H9 (cell line): ENCODE data around the gene NKAPL. TPM values are rescaled to one million over a fixed set of nuclear protein-coding genes. Genes with fewer than 3 reads are reported as not detected.

Source experiments
- DNase-seq: peaks from one replicate; pipeline ENCODE4 v3.0.0-alpha.2; 2017
- H2AFZ ChIP-seq: one replicate; pipeline ENCODE4 v1.6.1; 2013; ENCODE audit warnings: mild to moderate bottlenecking, low read length, control low read depth, moderate library complexity
- H2AK5ac ChIP-seq: 2 replicates; pipeline ENCODE4 v1.6.1; 2013; ENCODE audit warnings: low read length, control low read depth, mixed read lengths; ENCODE audit not compliant: insufficient read length
- H2BK120ac ChIP-seq: one replicate; pipeline ENCODE4 v1.6.1; 2013; ENCODE audit warnings: low read depth, mild to moderate bottlenecking, low read length, control low read depth, inconsistent platforms; ENCODE audit not compliant: poor library complexity, severe bottlenecking
- H2BK12ac ChIP-seq: 2 replicates; pipeline ENCODE4 v1.6.1; 2013; ENCODE audit warnings: low read length, control low read depth, mixed read lengths, low read depth; ENCODE audit not compliant: insufficient read length
- H2BK15ac ChIP-seq: 2 replicates; pipeline ENCODE4 v1.6.1; 2013; ENCODE audit warnings: low read depth, low read length, control low read depth
- H2BK20ac ChIP-seq: one replicate; pipeline ENCODE4 v1.6.1; 2013; ENCODE audit warnings: low read depth, mild to moderate bottlenecking, low read length, control low read depth, inconsistent platforms; ENCODE audit not compliant: poor library complexity, severe bottlenecking
- H2BK5ac ChIP-seq: 2 replicates; pipeline ENCODE4 v1.6.1; 2013; ENCODE audit warnings: low read length, control low read depth, mixed read lengths; ENCODE audit not compliant: insufficient read length
- H3K14ac ChIP-seq: 2 replicates; pipeline ENCODE4 v1.6.1; 2013; ENCODE audit warnings: low read length, control low read depth; ENCODE audit not compliant: insufficient read depth
- H3K18ac ChIP-seq: 2 replicates; pipeline ENCODE4 v1.6.1; 2013; ENCODE audit warnings: low read depth, mild to moderate bottlenecking, mixed read lengths, low read length, control low read depth; ENCODE audit not compliant: insufficient read length
- H3K23ac ChIP-seq: 2 replicates; pipeline ENCODE4 v1.6.1; 2013; ENCODE audit warnings: low read length, control low read depth, mixed read lengths, low read depth; ENCODE audit not compliant: insufficient read length
- H3K23me2 ChIP-seq: 2 replicates; pipeline ENCODE4 v1.6.1; 2013; ENCODE audit warnings: low read depth, mild to moderate bottlenecking, mixed read lengths, low read length, control low read depth; ENCODE audit not compliant: insufficient read length, poor library complexity, severe bottlenecking
- H3K27ac ChIP-seq: 2 replicates; pipeline ENCODE4 v1.5.1; 2013; ENCODE audit warnings: low read length, control low read depth, mixed read lengths, low read depth; ENCODE audit not compliant: insufficient read length
- H3K27me3 ChIP-seq: 2 replicates; pipeline ENCODE4 v1.6.1; 2013; ENCODE audit warnings: low read length, control low read depth, inconsistent platforms; ENCODE audit not compliant: insufficient read depth
- H3K4ac ChIP-seq: 2 replicates; pipeline ENCODE4 v1.6.1; 2013; ENCODE audit warnings: low read depth, mild to moderate bottlenecking, control low read depth, inconsistent platforms, low read length, moderate library complexity
- H3K4me1 ChIP-seq: 2 replicates; pipeline ENCODE4 v1.6.1; 2013; ENCODE audit warnings: low read length, control low read depth, inconsistent platforms; ENCODE audit not compliant: insufficient read depth
- H3K4me2 ChIP-seq: 2 replicates; pipeline ENCODE4 v1.6.1; 2013; ENCODE audit warnings: low read length, control low read depth, mixed read lengths; ENCODE audit not compliant: insufficient read length, insufficient read depth
- H3K56ac ChIP-seq: 2 replicates; pipeline ENCODE4 v1.6.1; 2013; ENCODE audit warnings: low read depth, mild to moderate bottlenecking, mixed read lengths, low read length, control low read depth; ENCODE audit not compliant: insufficient read length
- H3K79me1 ChIP-seq: 2 replicates; pipeline ENCODE4 v1.6.1; 2013; ENCODE audit warnings: low read depth, mild to moderate bottlenecking, moderate library complexity, low read length, control low read depth, inconsistent platforms; ENCODE audit not compliant: insufficient read depth, poor library complexity, severe bottlenecking
- H3K79me2 ChIP-seq: 2 replicates; pipeline ENCODE4 v1.6.1; 2013; ENCODE audit warnings: low read length, control low read depth, inconsistent platforms; ENCODE audit not compliant: insufficient read depth
- H3K9ac ChIP-seq: 2 replicates; pipeline ENCODE4 v1.6.1; 2013; ENCODE audit warnings: low read length, control low read depth, mixed read lengths; ENCODE audit not compliant: insufficient read length; ENCODE audit errors: extremely low read depth
- H3K9me3 ChIP-seq: one replicate; pipeline ENCODE4 v1.6.1; 2013; ENCODE audit warnings: low read depth, low read length, inconsistent platforms; ENCODE audit not compliant: control insufficient read depth
- H3T11ph ChIP-seq: one replicate; pipeline ENCODE4 v1.6.1; 2013; ENCODE audit warnings: mild to moderate bottlenecking, low read length, control low read depth, inconsistent platforms
- H4K20me1 ChIP-seq: one replicate; pipeline ENCODE4 v1.6.1; 2013; ENCODE audit not compliant: control insufficient read depth, insufficient read length, insufficient read depth
- H4K5ac ChIP-seq: 2 replicates; pipeline ENCODE4 v1.6.1; 2013; ENCODE audit warnings: low read depth, mild to moderate bottlenecking, mixed read lengths, low read length, control low read depth; ENCODE audit not compliant: insufficient read length
- H4K8ac ChIP-seq: replicated peaks from 2 replicates; pipeline ENCODE4 v1.6.1; 2013; ENCODE audit warnings: low read length, control low read depth, mixed read lengths, low read depth; ENCODE audit not compliant: insufficient read length
- H4K91ac ChIP-seq: 2 replicates; pipeline ENCODE4 v1.6.1; 2013; ENCODE audit warnings: low read depth, mild to moderate bottlenecking, moderate library complexity, mixed read lengths, low read length, control low read depth; ENCODE audit not compliant: insufficient read length
- H3K27ac Mint-ChIP-seq, 3 experiments: 2 replicates in 2 of 3; 3 replicates in 1 of 3; pipeline ENCODE4 v1.8.0; 2020 to 2021; ENCODE audit warnings: mixed read lengths in 3 of 3, mild to moderate bottlenecking in 1 of 3, moderate library complexity in 1 of 3
- H3K27me3 Mint-ChIP-seq: 2 replicates; pipeline ENCODE4 v1.8.0; 2021; ENCODE audit warnings: low read depth, mild to moderate bottlenecking, moderate library complexity, mixed read lengths
- H3K36me3 Mint-ChIP-seq, 3 experiments: 2 replicates in 2 of 3; 3 replicates in 1 of 3; pipeline ENCODE4 v1.8.0; 2020 to 2021; ENCODE audit warnings: low read depth in 3 of 3, mixed read lengths in 3 of 3; ENCODE audit not compliant: insufficient read depth in 1 of 3
- H3K4me1 Mint-ChIP-seq, 2 experiments: 2 replicates each; pipeline ENCODE4 v1.8.0; 2020; ENCODE audit warnings: mixed read lengths in 2 of 2
- H3K4me3 Mint-ChIP-seq, 2 experiments: 2 replicates in 1 of 2; 3 replicates in 1 of 2; pipeline ENCODE4 v1.8.0; 2020 to 2021; ENCODE audit warnings: mild to moderate bottlenecking in 2 of 2, mixed read lengths in 2 of 2, moderate library complexity in 1 of 2
- H3K9me3 Mint-ChIP-seq, 2 experiments: 2 replicates in 1 of 2; 3 replicates in 1 of 2; pipeline ENCODE4 v1.8.0; 2020; ENCODE audit warnings: mild to moderate bottlenecking in 2 of 2, mixed read lengths in 2 of 2, moderate library complexity in 1 of 2
- WGBS: extraction: QIAGEN DNeasy Blood & Tissue Kit; methylation state at CpG from one replicate; pipeline ENCODE4 v1.1.7; 2013; ENCODE audit warnings: missing lambda C conversion rate, low lambda C conversion rate, mixed read lengths; ENCODE audit not compliant: insufficient read length; ENCODE audit errors: extremely low coverage; 5-methylcytosine and 5-hydroxymethylcytosine counted together
- total RNA-seq: library from RNA; stranded (reverse); gene quantifications from 2 replicates; pipeline ENCODE4 v1.2.1, GENCODE V29; 2021
- TF ChIP-seq, protein P1 (sequence below): fragments of 200-600 bp; sonication (generic); conservative IDR thresholded peaks from 3 replicates; pipeline ENCODE4 v1.8.0; 2021; ENCODE audit warnings: antibody characterized with exemption, mild to moderate bottlenecking

Gene NKAPL
- total RNA-seq, 1 experiment from 2014 or later, result not detected

GRCh38 chr6:28243946-28244345, 15.2 kb upstream of the NKAPL start:
- no peaks in the 10 kb centered on the region; the same call in 1 of the 2 replicates for H3K27me3 ChIP-seq
- no peak overlapping the region for H4K5ac ChIP-seq
- no peak overlapping the region for H3T11ph ChIP-seq
- H4K91ac ChIP-seq, result no peak overlapping the region
- H4K20me1 ChIP-seq, result no peaks in the 10 kb centered on the region
- H2BK20ac ChIP-seq, result no peak overlapping the region
- no peak overlapping the region for H2AK5ac ChIP-seq
- H3K27ac ChIP-seq, result no peak overlapping the region
- H3K4ac ChIP-seq, result no peak overlapping the region
- no peak for DNase-seq
- Mint-ChIP-seq H3K27ac (no peak overlapping the region), H3K9me3 (no peaks in the 10 kb centered on the region), H3K4me1 (no peaks in the 10 kb centered on the region), H3K4me3 (no peak overlapping the region), H3K36me3 (peaks cover 11 to 43% (median 39%) of the 10 kb centered on the region in 3 experiments; a peak in 6 of 7 replicates), H3K27me3 (no peaks in the 10 kb centered on the region)
- H4K8ac ChIP-seq, result no peak overlapping the region
- H3K23ac ChIP-seq, result no peak overlapping the region
- H3K4me2 ChIP-seq, result no peak overlapping the region
- H2BK120ac ChIP-seq, result no peak overlapping the region
- no peak overlapping the region for H2AFZ ChIP-seq
- H3K56ac ChIP-seq, result no peak overlapping the region
- H3K9me3 ChIP-seq, result no peaks in the 10 kb centered on the region
- H2BK12ac ChIP-seq, result no peak overlapping the region
- H2BK15ac ChIP-seq, result no peak overlapping the region
- no peaks in the 10 kb centered on the region for H3K23me2 ChIP-seq
- H2BK5ac ChIP-seq, result no peak overlapping the region
- no peaks in the 10 kb centered on the region for H3K79me1 ChIP-seq
- no peak overlapping the region for H3K14ac ChIP-seq
- TF ChIP-seq, protein P1, sequence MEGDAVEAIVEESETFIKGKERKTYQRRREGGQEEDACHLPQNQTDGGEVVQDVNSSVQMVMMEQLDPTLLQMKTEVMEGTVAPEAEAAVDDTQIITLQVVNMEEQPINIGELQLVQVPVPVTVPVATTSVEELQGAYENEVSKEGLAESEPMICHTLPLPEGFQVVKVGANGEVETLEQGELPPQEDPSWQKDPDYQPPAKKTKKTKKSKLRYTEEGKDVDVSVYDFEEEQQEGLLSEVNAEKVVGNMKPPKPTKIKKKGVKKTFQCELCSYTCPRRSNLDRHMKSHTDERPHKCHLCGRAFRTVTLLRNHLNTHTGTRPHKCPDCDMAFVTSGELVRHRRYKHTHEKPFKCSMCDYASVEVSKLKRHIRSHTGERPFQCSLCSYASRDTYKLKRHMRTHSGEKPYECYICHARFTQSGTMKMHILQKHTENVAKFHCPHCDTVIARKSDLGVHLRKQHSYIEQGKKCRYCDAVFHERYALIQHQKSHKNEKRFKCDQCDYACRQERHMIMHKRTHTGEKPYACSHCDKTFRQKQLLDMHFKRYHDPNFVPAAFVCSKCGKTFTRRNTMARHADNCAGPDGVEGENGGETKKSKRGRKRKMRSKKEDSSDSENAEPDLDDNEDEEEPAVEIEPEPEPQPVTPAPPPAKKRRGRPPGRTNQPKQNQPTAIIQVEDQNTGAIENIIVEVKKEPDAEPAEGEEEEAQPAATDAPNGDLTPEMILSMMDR, result no peak
- no peak overlapping the region for H3K9ac ChIP-seq
- WGBS, result no CpG with 5 or more reads among the region's 3 CpGs
- H3K4me1 ChIP-seq, result no peaks in the 10 kb centered on the region
- H3K18ac ChIP-seq, result no peak overlapping the region
- no peaks in the 10 kb centered on the region for H3K79me2 ChIP-seq
